ENCODE results near the gene LIN52.
"Not testable (repeated sequence)": the region's sequence is repeated elsewhere in the genome, so short reads cannot be mapped to it uniquely, and the experiment has no call there.

The LIN52 gene

DNA sequence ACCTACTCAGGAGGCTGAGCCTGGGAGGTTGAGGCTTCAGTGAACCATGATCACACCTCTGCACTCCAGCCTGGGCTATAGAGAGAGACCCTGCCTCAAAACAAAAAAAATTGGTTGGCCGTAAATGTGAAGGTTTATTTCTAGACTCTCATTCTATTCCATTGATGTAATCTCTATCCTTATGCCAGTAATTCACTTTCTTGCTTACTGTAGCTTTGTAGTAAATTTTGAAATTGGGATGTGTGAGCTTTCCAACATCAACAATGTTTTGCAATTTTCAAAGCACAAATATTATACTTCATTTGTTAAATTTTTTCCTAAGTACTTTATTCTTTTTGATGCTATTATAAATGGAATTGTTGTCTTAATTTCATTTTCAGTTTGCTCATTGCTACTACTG, 24.6 kb downstream of the LIN52 start:
- DNase-seq (ENCODE audit: low read depth in 2 of 2): no peak

- peak; percentile 15 to 19 for DNase-seq (ENCODE audit: low read depth in 2 of 2)
Measured at GRCh38 chr14:74111395-74112216, 26.9 kb downstream of the LIN52 start.

DNA sequence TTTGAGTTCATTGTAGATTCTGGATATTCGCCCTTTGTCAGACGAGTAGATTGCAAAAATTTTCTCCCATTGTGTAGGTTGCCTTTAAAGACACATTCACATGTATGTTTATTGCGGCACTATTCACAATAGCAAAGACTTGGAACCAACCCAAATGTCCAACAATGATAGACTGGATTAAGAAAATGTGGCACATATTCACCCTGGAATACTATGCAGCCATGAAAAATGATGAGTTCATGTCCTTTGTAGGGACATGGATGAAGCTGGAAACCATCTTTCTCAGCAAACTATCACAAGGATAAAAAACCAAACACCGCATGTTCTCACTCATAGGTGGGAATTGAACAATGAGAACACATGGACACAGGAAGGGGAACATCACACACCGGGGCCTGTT, 40.7 kb downstream of the LIN52 start:
- not testable (repeated sequence) for DNase-seq (ENCODE audit: low read depth in 2 of 2)

GRCh38 chr14:74126315-74127013, 41.7 kb downstream of the LIN52 start:
- no peak for DNase-seq (ENCODE audit: low read depth in 2 of 2)

- DNase-seq (ENCODE audit: low read depth in 2 of 2): no peak
Measured at GRCh38 chr14:74127634-74128033, 42.9 kb downstream of the LIN52 start.

GRCh38 chr14:74133833-74134481, 49.2 kb downstream of the LIN52 start:
- no peak for DNase-seq (ENCODE audit: low read depth in 2 of 2)

- no peak for DNase-seq (ENCODE audit: low read depth in 2 of 2)
Measured at GRCh38 chr14:74134484-74134883, 49.7 kb downstream of the LIN52 start.

DNA sequence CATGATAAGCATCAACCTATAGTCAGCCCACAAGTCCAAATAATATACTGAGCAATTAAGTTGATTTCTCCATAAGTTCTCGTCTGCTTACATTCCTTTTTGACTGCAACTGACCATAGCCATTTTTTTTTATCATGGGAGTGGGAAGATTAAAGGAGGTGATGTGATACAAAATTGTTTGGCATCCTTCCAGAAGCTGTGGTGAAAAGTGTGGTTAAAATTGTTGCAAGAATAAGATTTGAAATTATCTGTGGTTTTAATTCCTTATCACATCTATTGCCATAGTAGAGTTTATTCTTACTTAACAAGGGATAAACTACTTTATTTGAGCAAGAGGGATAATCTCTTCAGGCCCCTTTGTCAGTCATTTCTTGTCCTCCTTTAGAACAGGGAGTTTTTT, 50.7 kb downstream of the LIN52 start:
- DNase-seq (ENCODE audit: low read depth in 2 of 2): peak; percentile 44 to 50

- no peak for DNase-seq (ENCODE audit: low read depth in 2 of 2)
Measured at GRCh38 chr14:74140374-74140850, 55.7 kb downstream of the LIN52 start.

DNA sequence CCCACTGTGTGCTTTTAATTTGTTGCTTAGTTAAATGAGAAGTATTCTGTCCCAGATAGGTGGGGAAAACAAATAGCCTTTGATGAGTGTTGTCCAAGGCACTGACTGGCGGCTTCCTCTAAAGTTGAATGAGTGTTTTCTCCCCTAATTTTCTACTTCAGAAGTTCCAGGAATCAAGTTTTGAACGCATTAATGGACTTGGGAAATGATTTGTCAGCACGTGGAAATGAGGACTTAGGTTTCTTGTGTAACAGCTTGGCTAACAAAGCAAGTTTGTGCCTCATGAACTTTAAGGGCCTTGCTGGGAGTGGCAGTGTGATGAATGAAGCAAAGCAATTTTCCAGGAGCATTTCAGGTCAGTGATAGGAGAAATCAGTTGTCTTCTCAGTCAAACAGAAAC, 56.9 kb downstream of the LIN52 start:
- DNase-seq (ENCODE audit: low read depth in 2 of 2): no peak

DNA sequence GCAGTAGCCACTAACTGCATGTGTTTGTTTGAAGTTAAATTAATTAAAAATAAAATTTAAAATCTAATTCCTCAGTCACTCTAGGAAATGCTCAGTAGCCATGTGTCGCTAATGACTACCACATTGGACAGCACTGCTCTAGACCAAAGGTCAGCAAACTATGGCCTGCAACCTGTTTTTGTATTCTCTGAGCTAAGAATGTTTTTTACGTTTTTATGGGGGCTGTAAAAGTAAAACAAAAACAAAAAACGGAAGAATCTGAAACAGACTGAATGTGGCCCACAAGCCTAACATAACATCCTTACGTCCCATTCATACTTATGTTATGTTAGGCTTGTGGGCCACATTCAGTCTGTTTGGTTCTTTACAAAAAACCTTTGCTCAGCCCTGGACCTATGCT, 57.8 kb downstream of the LIN52 start:
- no peak for DNase-seq (ENCODE audit: low read depth in 2 of 2)

DNA sequence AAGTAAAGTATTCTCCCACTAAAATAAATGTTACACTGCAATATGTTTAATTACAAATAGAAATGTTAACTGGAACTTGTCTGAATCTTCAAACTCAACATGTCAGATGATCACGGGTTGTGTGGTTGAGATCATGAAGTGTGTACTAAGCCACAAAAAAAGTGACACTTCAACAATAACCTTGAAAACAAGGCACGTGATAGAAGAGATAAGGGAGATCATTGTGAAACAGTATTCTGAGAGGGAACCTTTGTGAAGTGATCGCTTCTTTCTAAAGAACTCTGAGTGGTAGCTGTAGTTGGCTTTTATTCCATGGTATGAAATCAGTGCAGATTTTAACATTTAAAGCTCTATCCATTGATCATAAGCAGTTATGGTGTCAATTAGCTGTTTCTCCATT, 60.0 kb downstream of the LIN52 start:
- no peak for DNase-seq (ENCODE audit: low read depth in 2 of 2)

- no peak for DNase-seq (ENCODE audit: low read depth in 2 of 2)
Measured at GRCh38 chr14:74147571-74147970, 62.8 kb downstream of the LIN52 start.

- no peak for DNase-seq (ENCODE audit: low read depth in 2 of 2)
Measured at GRCh38 chr14:74148705-74149104, 63.9 kb downstream of the LIN52 start.

DNA sequence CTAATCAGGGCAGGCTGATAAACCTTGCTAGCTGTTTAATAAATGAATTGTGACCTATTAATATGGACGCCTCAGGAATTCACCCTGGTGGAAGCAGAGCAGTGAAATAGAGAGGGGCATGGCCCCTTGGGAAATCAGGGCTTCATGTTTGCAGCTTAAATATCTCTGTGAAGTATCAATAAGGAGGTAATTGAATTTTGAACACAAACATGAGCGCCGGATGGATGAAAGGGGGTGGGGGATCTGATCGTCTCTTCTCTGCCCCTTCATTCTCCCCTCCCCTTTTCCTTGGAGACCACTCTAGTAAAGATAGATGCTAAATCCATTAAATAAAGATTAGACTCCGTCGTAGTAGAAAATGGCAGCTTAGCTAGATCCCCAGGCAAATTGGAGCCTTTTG, 70.5 kb downstream of the LIN52 start:
- DNase-seq (ENCODE audit: low read depth in 2 of 2): no peak

DNA sequence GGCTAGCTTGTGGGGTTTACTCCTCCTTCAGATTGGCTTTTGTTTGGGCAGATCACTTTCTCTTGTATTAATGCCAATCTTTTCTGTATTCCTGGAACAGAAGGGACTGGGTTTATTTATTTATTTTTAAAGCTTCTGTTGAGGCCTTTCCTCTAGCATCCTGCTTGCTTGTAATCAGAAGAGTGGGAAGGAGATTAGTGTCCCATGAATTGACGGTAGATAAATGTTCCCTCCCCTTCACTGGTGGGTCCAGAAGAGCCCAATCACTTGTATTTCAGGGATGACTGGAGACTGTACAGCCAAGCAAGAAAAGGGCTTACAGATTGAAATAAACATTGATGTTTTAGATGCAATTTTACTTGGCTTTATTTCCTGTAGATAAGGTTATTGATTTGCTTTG, 71.0 kb downstream of the LIN52 start:
- DNase-seq (ENCODE audit: low read depth in 2 of 2): no peak

GRCh38 chr14:74160763-74161162, 76.0 kb downstream of the LIN52 start:
- DNase-seq (ENCODE audit: low read depth in 2 of 2): no peak

GRCh38 chr14:74161526-74162158, 76.9 kb downstream of the LIN52 start:
- DNase-seq (ENCODE audit: low read depth in 2 of 2): no peak

DNA sequence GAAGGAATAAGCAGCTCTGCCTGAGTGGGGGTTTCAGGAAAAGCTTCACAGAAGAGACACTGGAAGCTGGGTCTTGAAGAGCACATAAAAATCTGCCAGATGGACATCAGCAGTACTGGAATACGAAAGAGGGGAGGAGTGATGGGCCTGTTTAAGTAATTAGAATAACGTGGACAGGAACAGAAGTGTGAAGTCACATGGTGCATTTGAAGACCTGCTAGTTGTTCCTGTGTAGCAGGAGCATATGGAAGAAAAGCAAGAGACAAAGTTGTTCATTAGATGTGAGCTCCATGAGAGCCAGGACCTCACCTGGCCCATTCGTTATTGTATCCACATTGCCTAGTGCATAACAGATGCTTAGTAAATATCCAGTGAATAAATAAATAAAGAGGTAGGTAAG, 85.2 kb downstream of the LIN52 start:
- DNase-seq (ENCODE audit: low read depth in 2 of 2): no peak

GRCh38 chr14:74176400-74176793, 91.6 kb downstream of the LIN52 start:
- no peak for DNase-seq (ENCODE audit: low read depth in 2 of 2)

DNA sequence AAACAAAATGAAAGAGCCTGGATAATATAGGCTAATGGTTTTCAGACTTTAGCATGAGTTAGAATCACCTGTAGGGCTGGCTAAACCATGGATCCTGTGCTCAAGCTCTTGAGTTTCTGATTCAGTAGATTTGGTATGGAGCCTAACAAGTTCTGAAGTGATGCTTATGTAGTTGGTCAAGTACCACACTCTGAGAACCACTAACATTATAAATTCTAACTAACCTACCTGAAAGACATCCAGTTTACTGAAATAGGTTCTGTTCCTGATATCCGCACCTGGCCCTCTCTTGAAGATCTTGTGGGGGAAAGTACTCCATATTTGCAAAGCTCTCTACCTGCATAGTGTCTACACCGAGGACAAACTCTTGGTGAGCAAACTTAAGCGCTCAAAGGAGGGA, 95.1 kb downstream of the LIN52 start:
- no peak for DNase-seq (ENCODE audit: low read depth in 2 of 2)

DNA sequence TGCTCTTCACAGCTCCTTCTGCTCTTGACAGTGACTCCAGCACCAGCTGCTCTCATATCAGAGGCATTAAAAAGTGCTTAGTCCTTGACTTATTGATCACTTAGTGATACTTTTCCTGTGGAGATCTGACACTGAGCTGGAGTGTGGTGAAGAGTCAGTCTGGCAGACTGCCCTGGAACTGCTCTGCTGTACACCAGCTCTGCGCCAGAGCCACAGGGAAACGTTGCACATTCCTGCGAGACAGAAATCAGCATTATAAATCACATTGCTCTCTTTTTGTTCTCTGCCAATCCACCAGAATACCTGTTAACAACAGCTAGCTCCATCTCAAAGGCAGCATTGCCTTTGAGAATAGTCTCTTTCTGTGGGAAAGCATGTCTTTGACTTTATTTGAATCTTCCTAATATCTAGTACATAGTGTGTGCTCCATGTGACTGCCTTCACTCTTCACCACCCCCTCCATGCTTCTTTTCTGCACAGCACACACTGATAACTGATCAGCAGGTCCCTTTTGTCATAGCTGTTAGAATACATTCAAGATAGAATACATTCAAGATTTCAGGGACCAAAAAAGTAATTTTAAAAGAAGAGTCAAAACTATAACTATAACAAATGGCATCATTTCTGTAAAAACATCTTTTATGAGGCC, 106.3 kb downstream of the LIN52 start:
- no peak for DNase-seq (ENCODE audit: low read depth in 2 of 2)
